ENCODE results near the gene MRPS22.

Gene MRPS22

DNA sequence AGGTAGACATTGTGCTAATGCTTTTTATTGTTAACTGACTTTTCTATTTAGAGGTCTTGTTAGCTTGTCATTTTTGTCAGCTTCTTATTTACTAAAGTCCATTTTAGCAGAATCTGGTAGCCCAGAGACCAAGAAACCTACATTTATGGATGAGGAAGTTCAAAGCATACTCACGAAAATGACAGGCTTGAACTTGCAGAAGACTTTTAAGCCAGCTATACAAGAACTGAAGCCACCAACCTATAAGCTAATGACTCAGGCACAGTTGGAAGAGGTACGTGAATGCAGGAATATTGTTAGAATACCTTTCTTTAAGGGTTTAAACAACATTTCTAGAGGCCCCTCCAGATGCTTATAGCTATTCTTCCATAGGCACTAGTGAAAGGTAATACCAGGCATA is 3.0 kb downstream of the MRPS22 start:
- DNase-seq, result no peak
- peaks cover 49% of the 10 kb centered on the region for H3K36me3 ChIP-seq (ENCODE audit: insufficient read depth, low read length)

GRCh38 chr3:139353920-139354556 is 10.2 kb downstream of the MRPS22 start:
- H3K9me3 ChIP-seq (ENCODE audit: insufficient read depth, low read length, severe bottlenecking), result no peaks in the 10 kb centered on the region
- no peak overlapping the region for H3K9ac ChIP-seq (ENCODE audit: low read depth, low read length)
- no peaks in the 10 kb centered on the region for H3K4me1 ChIP-seq (ENCODE audit: insufficient read depth, low read length)
- no peak for DNase-seq
- peaks cover 93% of the 10 kb centered on the region for H3K36me3 ChIP-seq (ENCODE audit: insufficient read depth, low read length)
- H3K79me2 ChIP-seq (ENCODE audit: insufficient read depth, low read length), result peaks cover 2% of the 10 kb centered on the region; the same call in 1 of the 2 replicates
- H3K4me3 ChIP-seq (ENCODE audit: low read depth in 1 of 2, low read length in 2 of 2), result no peak overlapping the region
- TF ChIP-seq EZH2 (IDR thresholded peaks at IDR 0.05; ENCODE audit: borderline replicate concordance, low read depth, low read length, severe bottlenecking), result no peak
- TF ChIP-seq, protein P1, sequence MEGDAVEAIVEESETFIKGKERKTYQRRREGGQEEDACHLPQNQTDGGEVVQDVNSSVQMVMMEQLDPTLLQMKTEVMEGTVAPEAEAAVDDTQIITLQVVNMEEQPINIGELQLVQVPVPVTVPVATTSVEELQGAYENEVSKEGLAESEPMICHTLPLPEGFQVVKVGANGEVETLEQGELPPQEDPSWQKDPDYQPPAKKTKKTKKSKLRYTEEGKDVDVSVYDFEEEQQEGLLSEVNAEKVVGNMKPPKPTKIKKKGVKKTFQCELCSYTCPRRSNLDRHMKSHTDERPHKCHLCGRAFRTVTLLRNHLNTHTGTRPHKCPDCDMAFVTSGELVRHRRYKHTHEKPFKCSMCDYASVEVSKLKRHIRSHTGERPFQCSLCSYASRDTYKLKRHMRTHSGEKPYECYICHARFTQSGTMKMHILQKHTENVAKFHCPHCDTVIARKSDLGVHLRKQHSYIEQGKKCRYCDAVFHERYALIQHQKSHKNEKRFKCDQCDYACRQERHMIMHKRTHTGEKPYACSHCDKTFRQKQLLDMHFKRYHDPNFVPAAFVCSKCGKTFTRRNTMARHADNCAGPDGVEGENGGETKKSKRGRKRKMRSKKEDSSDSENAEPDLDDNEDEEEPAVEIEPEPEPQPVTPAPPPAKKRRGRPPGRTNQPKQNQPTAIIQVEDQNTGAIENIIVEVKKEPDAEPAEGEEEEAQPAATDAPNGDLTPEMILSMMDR (IDR thresholded peaks at IDR 0.05; ENCODE audit: borderline replicate concordance, extremely low read depth, low read length, poor library complexity, severe bottlenecking), result peak; percentile 44
- no peak overlapping the region for H2AFZ ChIP-seq (ENCODE audit: low read depth, low read length)
- no peak overlapping the region for H3K27ac ChIP-seq (ENCODE audit: low read length)
- ATAC-seq (ENCODE audit: insufficient read depth, low read depth), result peak; percentile 63
- no peaks in the 10 kb centered on the region for H3K27me3 ChIP-seq (ENCODE audit: insufficient read depth, low read length, poor library complexity)
- H4K20me1 ChIP-seq (ENCODE audit: insufficient read depth, low read length), result no peaks in the 10 kb centered on the region
- no peak overlapping the region for H3K4me2 ChIP-seq (ENCODE audit: insufficient read depth, low read length)

More for the DNA sequence above, 3.0 kb downstream of the MRPS22 start:
- Histone ChIP-seq H3K79me2 (ENCODE audit: insufficient read depth, low read length) (peaks cover 23% of the 10 kb centered on the region), H3K27ac (ENCODE audit: low read length) (no peak overlapping the region), H2AFZ (ENCODE audit: low read depth, low read length) (no peak overlapping the region), H3K27me3 (ENCODE audit: insufficient read depth, low read length, poor library complexity) (no peaks in the 10 kb centered on the region), H3K9ac (ENCODE audit: low read depth, low read length) (no peak overlapping the region), H3K4me3 (ENCODE audit: low read depth in 1 of 2, low read length in 2 of 2) (no peak overlapping the region), H3K4me1 (ENCODE audit: insufficient read depth, low read length) (peaks cover 24% of the 10 kb centered on the region), H3K4me2 (ENCODE audit: insufficient read depth, low read length) (no peak overlapping the region), H3K9me3 (ENCODE audit: insufficient read depth, low read length, severe bottlenecking) (no peaks in the 10 kb centered on the region), H4K20me1 (ENCODE audit: insufficient read depth, low read length) (no peaks in the 10 kb centered on the region)
- no peak for ATAC-seq (ENCODE audit: insufficient read depth, low read depth)
- TF ChIP-seq, protein P1 (IDR thresholded peaks at IDR 0.05; ENCODE audit: borderline replicate concordance, extremely low read depth, low read length, poor library complexity, severe bottlenecking), result no peak
- TF ChIP-seq EZH2 (IDR thresholded peaks at IDR 0.05; ENCODE audit: borderline replicate concordance, low read depth, low read length, severe bottlenecking), result no peak

GRCh38 chr3:139354661-139355060 is 10.8 kb downstream of the MRPS22 start:
- peaks cover 93% of the 10 kb centered on the region for H3K36me3 ChIP-seq (ENCODE audit: insufficient read depth, low read length)

More at GRCh38 chr3:139354661-139355060, 10.8 kb downstream of the MRPS22 start:
- H3K4me2 ChIP-seq (ENCODE audit: insufficient read depth, low read length), result no peak overlapping the region
- TF ChIP-seq EZH2 (IDR thresholded peaks at IDR 0.05; ENCODE audit: borderline replicate concordance, low read depth, low read length, severe bottlenecking), result no peak
- TF ChIP-seq, protein P1 (IDR thresholded peaks at IDR 0.05; ENCODE audit: borderline replicate concordance, extremely low read depth, low read length, poor library complexity, severe bottlenecking), result no peak
- ATAC-seq (ENCODE audit: insufficient read depth, low read depth) (no peak), DNase-seq (no peak)
- H4K20me1 ChIP-seq (ENCODE audit: insufficient read depth, low read length), result no peaks in the 10 kb centered on the region
- no peak overlapping the region for H2AFZ ChIP-seq (ENCODE audit: low read depth, low read length)
- no peaks in the 10 kb centered on the region for H3K9me3 ChIP-seq (ENCODE audit: insufficient read depth, low read length, severe bottlenecking)
- H3K4me3 ChIP-seq (ENCODE audit: low read depth in 1 of 2, low read length in 2 of 2), result no peak overlapping the region
- H3K27ac ChIP-seq (ENCODE audit: low read length), result no peak overlapping the region
- H3K79me2 ChIP-seq (ENCODE audit: insufficient read depth, low read length), result peaks cover 2% of the 10 kb centered on the region; the same call in 1 of the 2 replicates
- no peaks in the 10 kb centered on the region for H3K27me3 ChIP-seq (ENCODE audit: insufficient read depth, low read length, poor library complexity)
- no peaks in the 10 kb centered on the region for H3K4me1 ChIP-seq (ENCODE audit: insufficient read depth, low read length)
- no peak overlapping the region for H3K9ac ChIP-seq (ENCODE audit: low read depth, low read length)

Data from DND-41 (cell line).